NCI-H2196 treated with DMSO at 0.1 percent for 48 hours (cell line): ENCODE results near the gene CFHR2.

ENCODE experiments used
- DNase-seq: peaks from one replicate; lab custom pipeline; 2025; ENCODE audit not compliant: unreplicated experiment; lab: John Stamatoyannopoulos, UW

The CFHR2 gene

DNA sequence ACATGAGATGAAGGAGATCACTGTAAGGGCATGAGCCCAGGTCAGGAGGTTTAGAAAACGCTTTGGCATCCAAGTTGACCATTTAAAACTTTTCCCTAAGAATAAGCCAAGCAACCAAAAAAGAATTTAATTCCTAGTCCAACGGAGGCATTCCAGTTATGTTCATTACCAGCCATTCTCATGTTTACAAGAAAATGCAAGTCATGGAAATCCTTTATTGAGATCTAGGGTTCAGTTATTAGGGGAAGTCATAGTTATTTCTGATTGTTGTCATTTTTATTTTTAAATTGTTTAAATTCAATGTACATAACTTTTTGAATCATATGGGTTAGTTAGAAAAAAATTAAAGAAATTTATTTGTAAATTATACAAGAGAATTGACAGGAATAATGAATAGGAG lies 58.3 kb downstream of the CFHR2 start:
- DNase-seq = no peak

DNA sequence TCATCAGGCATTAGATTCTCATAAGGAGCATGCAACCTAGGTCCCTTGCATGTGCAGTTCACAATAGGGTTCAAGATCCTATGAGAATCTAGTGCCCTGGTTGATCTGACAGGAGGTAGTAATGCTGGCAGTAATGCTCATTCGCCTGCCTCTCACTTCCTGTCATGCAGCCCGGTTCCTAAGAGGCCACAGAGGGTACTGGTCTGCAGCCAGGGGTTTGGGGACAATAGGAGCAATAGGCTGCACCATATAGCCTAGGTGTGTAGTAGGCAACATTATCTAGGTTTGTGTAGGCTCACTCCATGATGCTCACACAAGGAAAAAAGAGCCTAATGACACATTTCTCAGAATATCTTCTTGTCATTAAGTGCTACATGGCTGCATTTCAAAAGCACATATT lies 59.6 kb downstream of the CFHR2 start:
- DNase-seq = no peak

- no peak for DNase-seq
Measured at GRCh38 chr1:197008861-197009260, 65.3 kb downstream of the CFHR2 start.
